Measurements from ENCODE around the gene SIX6.
"Not testable (repeated sequence)": the region's sequence is repeated elsewhere in the genome, so short reads cannot be mapped to it uniquely, and the experiment has no call there.

The SIX6 gene

GRCh38 chr14:60508707-60509437 lies at the start of gene SIX6:
TSS of gene SIX6 (plus strand) at chr14:60509146. CDS start at chr14:60509399, 253 bp downstream.
- FAIRE-seq, result no peak
- no peak for DNase-seq (ENCODE audit: extremely low spot score, insufficient read length, low read depth)

- not testable (repeated sequence) for FAIRE-seq; DNase-seq (ENCODE audit: extremely low spot score, insufficient read length, low read depth)
Measured at GRCh38 chr14:60480248-60480647, 28.7 kb upstream of the SIX6 start.

GRCh38 chr14:60482743-60483142 lies 26.2 kb upstream of the SIX6 start:
- DNase-seq (ENCODE audit: extremely low spot score, insufficient read length, low read depth), result no peak
- FAIRE-seq, result no peak

- FAIRE-seq, result no peak
- no peak for DNase-seq (ENCODE audit: extremely low spot score, insufficient read length, low read depth)
Measured at GRCh38 chr14:60485057-60485597, 23.8 kb upstream of the SIX6 start.

GRCh38 chr14:60485598-60486251 lies 23.2 kb upstream of the SIX6 start, which contains the start of gene C14orf39:
TSS of gene C14orf39 (minus strand) at chr14:60486063. CDS start at chr14:60485078, 985 bp downstream.
- FAIRE-seq (no peak), DNase-seq (ENCODE audit: extremely low spot score, insufficient read length, low read depth) (no peak)

GRCh38 chr14:60487211-60487610 lies 21.7 kb upstream of the SIX6 start:
- no peak for DNase-seq (ENCODE audit: extremely low spot score, insufficient read length, low read depth)
- FAIRE-seq, result no peak

GRCh38 chr14:60488175-60488574 lies 20.8 kb upstream of the SIX6 start:
- FAIRE-seq (no peak), DNase-seq (ENCODE audit: extremely low spot score, insufficient read length, low read depth) (no peak)

- no peak for DNase-seq (ENCODE audit: extremely low spot score, insufficient read length, low read depth)
- FAIRE-seq, result no peak
Measured at GRCh38 chr14:60490270-60490669, 18.7 kb upstream of the SIX6 start.

- FAIRE-seq, result no peak
- no peak for DNase-seq (ENCODE audit: extremely low spot score, insufficient read length, low read depth)
Measured at GRCh38 chr14:60495946-60496345, 13.0 kb upstream of the SIX6 start.

GRCh38 chr14:60502541-60502940 lies 6.4 kb upstream of the SIX6 start:
- no peak for DNase-seq (ENCODE audit: extremely low spot score, insufficient read length, low read depth)
- no peak for FAIRE-seq

- no peak for FAIRE-seq
- DNase-seq (ENCODE audit: extremely low spot score, insufficient read length, low read depth), result no peak
Measured at GRCh38 chr14:60505448-60505847, 3.5 kb upstream of the SIX6 start.

- FAIRE-seq (no peak), DNase-seq (ENCODE audit: extremely low spot score, insufficient read length, low read depth) (no peak)
Measured at GRCh38 chr14:60506010-60506409, 2.9 kb upstream of the SIX6 start.

GRCh38 chr14:60506462-60506984 lies 2.4 kb upstream of the SIX6 start:
- FAIRE-seq, result no peak

GRCh38 chr14:60506985-60507829 lies 1.7 kb upstream of the SIX6 start:
- FAIRE-seq, result no peak
- no peak for DNase-seq (ENCODE audit: extremely low spot score, insufficient read length, low read depth)

More at GRCh38 chr14:60506462-60506984, 2.4 kb upstream of the SIX6 start:
- DNase-seq (ENCODE audit: extremely low spot score, insufficient read length, low read depth), result no peak

GRCh38 chr14:60508363-60508706 lies 611 bp upstream of the SIX6 start:
- DNase-seq (ENCODE audit: extremely low spot score, insufficient read length, low read depth), result no peak
- no peak for FAIRE-seq

- FAIRE-seq, result no peak
- no peak for DNase-seq (ENCODE audit: extremely low spot score, insufficient read length, low read depth)
Measured at GRCh38 chr14:60509438-60510253, 700 bp downstream of the SIX6 start.

GRCh38 chr14:60510254-60510950 lies 1.5 kb downstream of the SIX6 start:
- no peak for DNase-seq (ENCODE audit: extremely low spot score, insufficient read length, low read depth)
- FAIRE-seq, result no peak

GRCh38 chr14:60510951-60511599 lies 2.1 kb downstream of the SIX6 start:
- FAIRE-seq, result no peak
- no peak for DNase-seq (ENCODE audit: extremely low spot score, insufficient read length, low read depth)

Measured in GM18507 (cell line).